ENCODE results near the gene MAP2K5.

MAP2K5 gene

DNA sequence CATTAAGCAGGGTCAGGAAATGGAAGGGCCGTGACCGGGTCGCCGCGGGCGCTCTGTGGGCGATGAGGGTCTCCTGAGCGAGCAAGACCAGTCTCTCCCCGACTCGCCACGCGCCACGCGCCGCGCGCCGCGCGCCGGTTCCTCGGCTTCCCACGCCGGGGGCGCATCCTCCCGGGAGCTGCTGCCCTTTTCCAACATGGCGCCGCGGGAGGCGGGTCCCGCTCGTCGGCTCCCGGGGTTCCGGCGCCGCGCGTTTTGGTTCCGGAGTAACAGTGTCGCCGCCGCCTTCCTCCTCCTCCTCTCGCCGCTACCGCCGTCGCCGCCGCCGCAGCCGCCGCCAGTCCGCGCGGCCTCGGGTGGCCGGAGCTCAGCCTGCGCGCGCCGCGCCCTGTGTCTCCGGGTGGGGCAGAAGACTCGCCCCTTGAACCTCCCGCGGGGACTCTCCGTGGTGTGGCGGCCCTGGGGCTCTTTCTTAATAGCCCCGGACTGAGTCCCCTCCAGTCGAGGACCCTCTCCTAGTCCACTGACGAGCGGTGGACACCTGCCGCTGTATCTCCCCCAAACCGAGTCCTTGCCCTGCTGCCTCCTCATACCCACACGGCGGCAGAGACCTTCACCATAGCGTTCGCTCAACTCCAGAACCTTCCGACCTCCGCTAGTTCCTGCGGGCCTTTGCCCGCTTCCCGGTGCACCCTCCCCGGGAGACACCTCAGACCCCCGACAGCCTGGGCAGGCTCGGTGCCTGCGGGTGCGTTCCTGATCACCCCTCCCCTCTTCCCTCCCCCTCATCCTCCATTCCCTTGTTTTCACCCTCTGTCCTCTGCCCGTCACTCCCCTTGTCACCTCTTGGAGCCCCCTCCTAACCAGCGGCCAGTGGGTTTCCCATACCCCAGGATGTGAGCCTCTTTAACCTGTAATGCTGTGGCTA, at the start of gene MAP2K5:
TSS of gene MAP2K5 (plus strand) at position 284 of the 928 bp plus-strand sequence. CDS start at position 917, 633 bp downstream.
- no peak for TF ChIP-seq ZFX (IDR thresholded peaks at IDR 0.05; ENCODE audit: borderline replicate concordance)
- TF ChIP-seq, protein P1, sequence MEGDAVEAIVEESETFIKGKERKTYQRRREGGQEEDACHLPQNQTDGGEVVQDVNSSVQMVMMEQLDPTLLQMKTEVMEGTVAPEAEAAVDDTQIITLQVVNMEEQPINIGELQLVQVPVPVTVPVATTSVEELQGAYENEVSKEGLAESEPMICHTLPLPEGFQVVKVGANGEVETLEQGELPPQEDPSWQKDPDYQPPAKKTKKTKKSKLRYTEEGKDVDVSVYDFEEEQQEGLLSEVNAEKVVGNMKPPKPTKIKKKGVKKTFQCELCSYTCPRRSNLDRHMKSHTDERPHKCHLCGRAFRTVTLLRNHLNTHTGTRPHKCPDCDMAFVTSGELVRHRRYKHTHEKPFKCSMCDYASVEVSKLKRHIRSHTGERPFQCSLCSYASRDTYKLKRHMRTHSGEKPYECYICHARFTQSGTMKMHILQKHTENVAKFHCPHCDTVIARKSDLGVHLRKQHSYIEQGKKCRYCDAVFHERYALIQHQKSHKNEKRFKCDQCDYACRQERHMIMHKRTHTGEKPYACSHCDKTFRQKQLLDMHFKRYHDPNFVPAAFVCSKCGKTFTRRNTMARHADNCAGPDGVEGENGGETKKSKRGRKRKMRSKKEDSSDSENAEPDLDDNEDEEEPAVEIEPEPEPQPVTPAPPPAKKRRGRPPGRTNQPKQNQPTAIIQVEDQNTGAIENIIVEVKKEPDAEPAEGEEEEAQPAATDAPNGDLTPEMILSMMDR (IDR thresholded peaks at IDR 0.05) = no peak
- H3K27ac ChIP-seq = peak within 1 kb of the TSS; percentile 72

DNA sequence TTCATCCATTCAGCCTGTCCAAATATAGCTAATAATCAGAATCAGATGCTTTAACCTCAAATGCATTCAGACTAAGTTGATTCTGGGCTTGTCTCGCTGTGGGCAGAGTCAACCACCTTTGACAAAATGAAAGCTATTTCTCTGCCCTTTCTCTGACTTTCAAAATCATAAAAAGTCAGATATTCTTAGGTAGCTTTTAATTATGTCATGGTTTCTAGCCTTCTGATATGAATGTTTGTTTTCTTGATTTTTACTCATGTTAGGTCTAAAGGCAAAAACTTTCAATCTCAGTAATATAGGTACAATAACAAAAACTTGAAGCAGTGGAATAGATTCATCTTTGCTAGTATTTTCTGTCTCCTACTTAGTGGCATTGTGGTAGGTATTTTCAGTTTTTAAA, 46.9 kb upstream of the MAP2K5 start:
- TF ChIP-seq, protein P1 (IDR thresholded peaks at IDR 0.05) = no peak
- H3K27ac ChIP-seq = no peak overlapping the region

DNA sequence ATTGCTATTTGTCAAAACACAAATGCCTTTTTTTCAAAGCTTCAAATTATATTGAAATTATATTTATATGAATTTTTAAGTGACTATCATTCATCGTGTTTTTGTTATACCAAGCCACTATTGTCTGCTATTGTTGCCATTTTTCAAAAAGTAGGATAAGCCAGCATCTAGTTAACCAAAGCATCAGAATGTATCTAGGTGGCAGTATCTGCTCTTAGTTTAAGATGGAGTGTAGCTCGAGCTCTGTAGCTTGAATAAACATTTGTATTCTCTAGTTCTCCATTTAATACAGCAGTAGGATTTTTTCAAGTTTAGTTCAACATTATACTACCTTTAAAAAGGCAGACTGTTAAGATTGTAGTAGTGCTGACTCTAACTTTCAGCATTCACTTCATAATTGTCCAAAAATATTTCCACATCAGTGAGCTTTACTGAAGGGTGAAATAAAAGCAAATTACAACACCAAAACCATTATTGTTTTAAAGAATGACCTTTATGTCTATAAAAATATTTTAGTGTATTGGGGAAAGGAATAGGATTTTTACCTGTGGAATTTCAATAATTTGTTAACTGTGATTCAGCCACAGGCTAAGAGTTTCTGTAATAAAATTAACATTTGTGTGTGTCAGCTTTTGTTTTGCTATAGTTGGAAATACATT, 41.2 kb upstream of the MAP2K5 start:
- no peak for TF ChIP-seq ZFX (IDR thresholded peaks at IDR 0.05; ENCODE audit: borderline replicate concordance)
- TF ChIP-seq, protein P1 (IDR thresholded peaks at IDR 0.05) = peak; percentile 45
- no peak overlapping the region for H3K27ac ChIP-seq

DNA sequence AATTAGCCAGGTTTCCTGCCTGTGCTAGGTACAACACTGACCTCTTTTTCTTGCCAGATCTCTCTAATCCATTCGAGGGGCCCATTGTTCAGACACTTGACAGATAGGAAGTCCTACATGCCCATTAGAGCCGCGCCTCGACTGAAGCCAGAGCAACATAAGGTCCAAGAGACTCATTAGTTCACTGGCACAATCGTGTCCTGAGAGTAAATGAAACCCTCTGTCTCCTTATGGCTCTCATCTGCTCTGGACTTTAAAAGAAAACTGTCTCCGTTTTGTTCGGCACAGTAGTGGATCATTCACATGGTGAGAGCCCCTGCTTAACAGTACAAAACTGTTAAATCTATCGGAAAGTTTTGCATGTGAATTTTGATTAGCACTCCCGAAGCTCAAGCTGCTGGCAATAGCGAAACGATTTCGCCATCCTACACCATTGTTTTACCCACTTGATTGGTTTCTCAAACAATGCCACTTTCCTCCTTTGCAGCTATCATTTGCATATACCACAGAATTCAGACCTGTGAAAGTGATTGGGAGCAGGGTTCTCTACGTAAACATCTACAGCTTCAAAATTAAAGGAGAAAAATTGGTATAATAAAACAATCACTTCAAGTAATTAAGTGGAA, 40.6 kb upstream of the MAP2K5 start:
- TF ChIP-seq, protein P1 (IDR thresholded peaks at IDR 0.05) = no peak
- TF ChIP-seq ZFX (IDR thresholded peaks at IDR 0.05; ENCODE audit: borderline replicate concordance) = no peak
- no peak overlapping the region for H3K27ac ChIP-seq

DNA sequence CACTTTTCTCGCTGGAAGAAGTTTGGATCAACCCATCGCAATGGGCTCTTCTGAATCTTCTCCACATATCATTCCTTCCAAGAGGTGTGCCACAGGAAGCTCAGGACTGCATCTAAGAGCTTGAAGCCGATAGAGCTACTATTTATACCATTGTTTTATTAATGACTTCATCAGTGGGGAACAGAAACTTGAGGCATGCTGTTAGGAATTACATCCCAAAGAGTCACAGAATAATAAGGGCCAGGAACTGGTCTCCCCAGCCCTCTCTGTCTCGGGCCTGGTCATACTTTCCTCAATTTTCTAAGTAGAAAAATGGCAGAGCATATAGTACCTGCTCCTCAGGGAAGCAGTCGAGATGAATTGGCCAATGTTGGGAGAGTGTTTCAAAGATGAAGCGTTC, 38.4 kb upstream of the MAP2K5 start:
- no peak overlapping the region for H3K27ac ChIP-seq
- TF ChIP-seq, protein P1 (IDR thresholded peaks at IDR 0.05) = no peak
- no peak for TF ChIP-seq ZFX (IDR thresholded peaks at IDR 0.05; ENCODE audit: borderline replicate concordance)

DNA sequence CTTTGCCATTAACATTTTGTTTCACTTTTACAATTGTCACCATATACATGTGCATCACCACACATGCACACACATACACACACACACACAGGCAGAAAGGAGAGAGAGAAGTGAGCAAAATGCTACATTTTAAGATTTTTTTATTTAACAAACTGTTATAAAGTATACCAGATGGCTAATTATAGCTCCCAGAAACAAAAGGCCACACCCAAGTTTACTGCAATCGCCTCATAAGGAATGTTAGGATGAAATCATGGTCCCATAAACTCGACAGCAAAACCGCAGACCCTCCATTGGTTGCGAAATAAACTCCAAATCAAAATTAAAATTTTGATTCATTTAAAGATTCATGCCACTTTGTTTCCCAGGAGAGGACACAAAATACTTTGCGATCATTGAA, 37.7 kb upstream of the MAP2K5 start:
- TF ChIP-seq, protein P1 (IDR thresholded peaks at IDR 0.05) = no peak
- no peak for TF ChIP-seq ZFX (IDR thresholded peaks at IDR 0.05; ENCODE audit: borderline replicate concordance)
- no peak overlapping the region for H3K27ac ChIP-seq
